SK-N-MC (cell line): ENCODE measurements around the gene CDCA3.

Experiments used
- DNase-seq: peaks from one replicate; pipeline ENCODE4 v3.0.0-alpha.2; 2011; ENCODE audit warnings: low read depth, low spot score
- H3K27ac ChIP-seq: fragments of 200-600 bp; sonication (generic); 2 replicates; pipeline ENCODE4 v1.5.1; 2016; ENCODE audit warnings: mixed run types
- H3K36me3 ChIP-seq: fragments of 200-600 bp; sonication (generic); 2 replicates; pipeline ENCODE4 v1.6.1; 2017; ENCODE audit warnings: antibody characterized with exemption, low read length, mixed read lengths; ENCODE audit not compliant: insufficient read depth
- H3K4me3 ChIP-seq: fragments of 200-600 bp; sonication (generic); 2 replicates; pipeline ENCODE4 v1.5.1; 2016
- H3K9ac ChIP-seq: fragments of 200-600 bp; sonication (generic); 2 replicates; pipeline ENCODE4 v1.8.0; 2017; ENCODE audit warnings: mixed run types, mixed read lengths; ENCODE audit not compliant: insufficient read length
- H3K9me3 ChIP-seq: fragments of 200-600 bp; sonication (generic); 2 replicates; pipeline ENCODE4 v1.6.1; 2017; ENCODE audit warnings: low read depth, mild to moderate bottlenecking, antibody characterized with exemption, low read length, moderate library complexity, mixed read lengths
- EZH2 ChIP-seq: fragments of 200-600 bp; sonication (generic); IDR thresholded peaks from one replicate; pipeline ENCODE4 v1.6.1; 2017; ENCODE audit warnings: antibody characterized with exemption
- FOXP2 ChIP-seq: optimal IDR thresholded peaks from 2 replicates; pipeline ENCODE3; 2011; ENCODE audit warnings: mild to moderate bottlenecking, moderate library complexity; ENCODE audit not compliant: insufficient read depth; ENCODE audit errors: extremely low read length, control extremely low read depth
- POLR2AphosphoS5 ChIP-seq: IDR thresholded peaks from 2 replicates; pipeline ENCODE4 v1.6.1; 2012; ENCODE audit warnings: mild to moderate bottlenecking, low read depth, low read length, borderline replicate concordance

CDCA3 gene

GRCh38 chr12:6821591-6822425 lies 29.3 kb downstream of the CDCA3 start, which contains the start of gene GPR162:
Gene GPR162 (plus strand): TSS chr12:6821821. CDS start chr12:6823899, 2,078 bp downstream.
- H3K27ac ChIP-seq: peak within 1 kb of the TSS; percentile 42; the same call in 1 of the 2 replicates
- DNase-seq: no peak
- H3K9me3 ChIP-seq: no peaks in the 10 kb centered on the region
- TF ChIP-seq FOXP2 (no peak), EZH2 (no peak), POLR2AphosphoS5 (no peak; the same call in 1 of the 2 replicates)
- no peaks in the 10 kb centered on the region for H3K36me3 ChIP-seq
- H3K4me3 ChIP-seq: peak within 1 kb of the TSS; percentile 78
- H3K9ac ChIP-seq: peak within 1 kb of the TSS; percentile 28

- DNase-seq: no peak
- no peak overlapping the region for H3K27ac ChIP-seq
- no peak for TF ChIP-seq POLR2AphosphoS5
- TF ChIP-seq FOXP2: no peak
- TF ChIP-seq EZH2: no peak
- H3K9me3 ChIP-seq: no peaks in the 10 kb centered on the region
- H3K36me3 ChIP-seq: no peaks in the 10 kb centered on the region
- no peak overlapping the region for H3K4me3 ChIP-seq
- no peak overlapping the region for H3K9ac ChIP-seq
Observed at GRCh38 chr12:6820166-6820565, 30.9 kb downstream of the CDCA3 start.

DNA sequence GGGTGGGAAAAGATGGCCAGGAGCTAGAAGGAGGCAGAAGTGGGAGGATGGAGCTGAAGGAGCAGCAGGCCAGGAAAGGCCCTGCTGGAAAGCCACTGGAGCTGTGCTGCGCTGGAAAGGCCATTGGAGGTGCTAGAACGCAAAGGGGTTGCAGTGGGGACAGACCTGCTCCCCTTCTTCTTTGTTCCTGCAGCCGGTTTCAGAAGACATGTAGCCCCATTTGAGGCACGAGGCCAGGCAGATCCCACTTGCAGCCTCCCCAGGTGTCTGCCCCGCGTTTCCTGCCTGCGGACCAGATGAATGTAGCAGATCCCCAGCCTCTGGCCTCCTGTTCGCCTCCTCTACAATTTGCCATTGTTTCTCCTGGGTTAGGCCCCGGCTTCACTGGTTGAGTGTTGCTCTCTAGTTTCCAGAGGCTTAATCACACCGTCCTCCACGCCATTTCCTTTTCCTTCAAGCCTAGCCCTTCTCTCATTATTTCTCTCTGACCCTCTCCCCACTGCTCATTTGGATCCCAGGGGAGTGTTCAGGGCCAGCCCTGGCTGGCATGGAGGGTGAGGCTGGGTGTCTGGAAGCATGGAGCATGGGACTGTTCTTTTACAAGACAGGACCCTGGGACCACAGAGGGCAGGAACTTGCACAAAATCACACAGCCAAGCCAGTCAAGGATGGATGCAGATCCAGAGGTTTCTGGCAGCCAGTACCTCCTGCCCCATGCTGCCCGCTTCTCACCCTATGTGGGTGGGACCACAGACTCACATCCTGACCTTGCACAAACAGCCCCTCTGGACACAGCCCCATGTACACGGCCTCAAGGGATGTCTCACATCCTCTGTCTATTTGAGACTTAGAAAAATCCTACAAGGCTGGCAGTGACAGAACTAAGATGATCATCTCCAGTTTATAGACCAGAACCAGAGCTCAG lies 31.7 kb downstream of the CDCA3 start:
- H3K9ac ChIP-seq: no peak overlapping the region
- no peak for TF ChIP-seq FOXP2
- TF ChIP-seq POLR2AphosphoS5: no peak
- no peak for TF ChIP-seq EZH2
- H3K4me3 ChIP-seq: no peak overlapping the region
- H3K27ac ChIP-seq: no peak overlapping the region
- no peaks in the 10 kb centered on the region for H3K36me3 ChIP-seq
- H3K9me3 ChIP-seq: no peaks in the 10 kb centered on the region
- no peak for DNase-seq

GRCh38 chr12:6818645-6819044 lies 32.4 kb downstream of the CDCA3 start:
- Histone ChIP-seq H3K36me3 (no peaks in the 10 kb centered on the region), H3K27ac (no peak overlapping the region), H3K4me3 (no peak overlapping the region), H3K9ac (no peak overlapping the region), H3K9me3 (no peaks in the 10 kb centered on the region)
- DNase-seq: no peak
- TF ChIP-seq FOXP2 (no peak), POLR2AphosphoS5 (no peak), EZH2 (no peak)

DNA sequence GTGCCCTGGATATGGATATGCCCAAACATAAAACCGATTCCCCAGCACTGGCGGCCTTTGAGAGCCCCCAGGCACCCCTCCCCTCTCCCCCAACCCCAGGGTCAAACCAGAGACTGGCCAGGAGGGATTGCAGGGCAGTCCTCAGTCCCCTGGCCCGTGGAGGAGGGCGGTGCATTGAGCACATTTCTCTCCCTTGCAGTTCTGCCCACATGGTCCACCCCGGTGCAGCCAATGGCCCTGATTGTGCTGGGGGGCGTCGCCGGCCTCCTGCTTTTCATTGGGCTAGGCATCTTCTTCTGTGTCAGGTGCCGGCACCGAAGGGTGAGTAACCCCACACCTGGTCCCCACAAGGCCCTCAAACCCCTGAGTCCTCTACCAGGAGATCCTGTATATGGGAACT lies 32.9 kb downstream of the CDCA3 start:
- H3K4me3 ChIP-seq: no peak overlapping the region
- DNase-seq: no peak
- no peak overlapping the region for H3K9ac ChIP-seq
- no peak overlapping the region for H3K27ac ChIP-seq
- TF ChIP-seq EZH2 (no peak), POLR2AphosphoS5 (no peak), FOXP2 (no peak)
- H3K9me3 ChIP-seq: no peaks in the 10 kb centered on the region
- no peaks in the 10 kb centered on the region for H3K36me3 ChIP-seq

DNA sequence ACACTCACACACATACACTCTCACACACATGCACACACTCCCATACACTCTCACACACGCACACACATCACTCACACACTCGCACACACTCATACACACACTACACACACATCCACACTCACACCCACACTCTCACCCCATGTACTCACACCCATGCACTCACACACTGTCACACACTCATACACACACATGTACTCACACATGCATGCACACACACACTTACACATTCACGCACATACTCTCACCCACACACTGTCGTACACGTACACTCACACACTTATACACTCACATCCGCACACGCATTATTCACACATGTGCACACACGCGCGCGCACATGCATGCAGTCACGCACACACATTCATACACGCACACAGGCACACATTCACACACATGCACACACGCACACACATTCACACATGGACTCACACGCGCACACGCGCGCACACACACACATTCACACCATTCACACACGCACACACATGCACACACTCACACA lies 33.4 kb downstream of the CDCA3 start:
- Histone ChIP-seq H3K4me3 (no peak overlapping the region), H3K9me3 (no peaks in the 10 kb centered on the region)
- DNase-seq: no peak

DNA sequence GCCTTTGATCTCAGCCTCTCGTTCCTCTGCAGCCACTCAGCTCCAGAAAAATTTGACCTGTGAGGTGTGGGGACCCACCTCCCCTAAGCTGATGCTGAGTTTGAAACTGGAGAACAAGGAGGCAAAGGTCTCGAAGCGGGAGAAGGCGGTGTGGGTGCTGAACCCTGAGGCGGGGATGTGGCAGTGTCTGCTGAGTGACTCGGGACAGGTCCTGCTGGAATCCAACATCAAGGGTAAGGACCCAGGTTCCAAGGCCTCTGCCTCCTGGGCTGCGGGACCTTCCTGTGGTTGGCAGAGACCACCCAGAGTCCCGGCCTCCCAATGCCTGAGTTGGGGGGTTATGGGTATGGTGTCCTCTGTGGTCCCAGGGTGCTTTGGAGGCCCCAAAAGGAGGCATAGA lies 34.0 kb downstream of the CDCA3 start:
- H3K36me3 ChIP-seq: no peaks in the 10 kb centered on the region
- no peak overlapping the region for H3K27ac ChIP-seq
- no peak overlapping the region for H3K4me3 ChIP-seq
- H3K9ac ChIP-seq: no peak overlapping the region
- no peak for DNase-seq
- TF ChIP-seq POLR2AphosphoS5 (no peak), EZH2 (no peak), FOXP2 (no peak)
- H3K9me3 ChIP-seq: no peaks in the 10 kb centered on the region

More for the DNA sequence above, 33.4 kb downstream of the CDCA3 start:
- Histone ChIP-seq H3K9ac (no peak overlapping the region), H3K27ac (no peak overlapping the region), H3K36me3 (no peaks in the 10 kb centered on the region)
- no peak for TF ChIP-seq EZH2

GRCh38 chr12:6816598-6816997 lies 34.5 kb downstream of the CDCA3 start:
- H3K36me3 ChIP-seq: no peaks in the 10 kb centered on the region
- H3K9ac ChIP-seq: no peak overlapping the region
- no peaks in the 10 kb centered on the region for H3K9me3 ChIP-seq
- no peak for DNase-seq
- H3K4me3 ChIP-seq: no peak overlapping the region
- TF ChIP-seq FOXP2 (no peak), EZH2 (no peak), POLR2AphosphoS5 (no peak)
- H3K27ac ChIP-seq: no peak overlapping the region
